A673 (cell line): ENCODE results near the gene AQP12A. TPM values are rescaled to one million over a fixed set of nuclear protein-coding genes. Genes with fewer than 3 reads are reported as not detected.

Experiments
- BruUV-seq: library from RNA; stranded (reverse); fragments of 400-500 nt; replicated peaks from 2 replicates; lab custom pipeline; 2021; lab: Mats Ljungman, UMichigan
- CTCF ChIA-PET: fragments of 300-600 bp; sonication (Branson Sonifier 250); formaldehyde crosslinking; loops from one replicate; lab custom pipeline; 2022; ENCODE audit warnings: antibody characterized with exemption; lab: Charles Lee
- POLR2A ChIA-PET: fragments of 300-600 bp; sonication (Branson Sonifier 250); formaldehyde crosslinking; loops from one replicate; lab custom pipeline; 2022; ENCODE audit warnings: antibody characterized with exemption; ENCODE audit not compliant: low non-redundant PET; lab: Charles Lee
- DNase-seq: peaks from one replicate; pipeline ENCODE4 v3.0.0-alpha.2; 2015; ENCODE audit warnings: low spot score
- H3K27ac ChIP-seq: fragments of 200-600 bp; sonication (generic); 2 replicates; pipeline ENCODE4 v1.5.1; 2016; ENCODE audit warnings: mixed run types, low read depth, mild to moderate bottlenecking, mixed read lengths, antibody characterized with exemption, low read length; ENCODE audit not compliant: poor library complexity, severe bottlenecking
- H3K27me3 ChIP-seq: fragments of 200-600 bp; sonication (generic); replicated peaks from 2 replicates; pipeline ENCODE4 v1.6.1; 2017; ENCODE audit warnings: mixed run types, low read depth, mild to moderate bottlenecking, mixed read lengths, antibody characterized with exemption, low read length; ENCODE audit not compliant: insufficient read depth, poor library complexity
- H3K36me3 ChIP-seq: fragments of 200-600 bp; sonication (generic); 2 replicates; pipeline ENCODE4 v1.6.1; 2016; ENCODE audit warnings: mixed run types, mild to moderate bottlenecking, mixed read lengths, antibody characterized with exemption, low read length; ENCODE audit not compliant: insufficient read depth, poor library complexity, severe bottlenecking
- H3K4me1 ChIP-seq: fragments of 200-600 bp; sonication (generic); 2 replicates; pipeline ENCODE4 v1.6.1; 2017; ENCODE audit warnings: mixed run types, mild to moderate bottlenecking, mixed read lengths, antibody characterized with exemption, low read length; ENCODE audit not compliant: insufficient read depth, poor library complexity, severe bottlenecking
- H3K4me3 ChIP-seq: fragments of 200-600 bp; sonication (generic); 2 replicates; pipeline ENCODE4 v1.5.1; 2016; ENCODE audit warnings: low read depth, mixed run types, mild to moderate bottlenecking, mixed read lengths, low read length; ENCODE audit not compliant: poor library complexity, severe bottlenecking
- H3K9me3 ChIP-seq: fragments of 200-600 bp; sonication (generic); 2 replicates; pipeline ENCODE4 v1.6.1; 2016; ENCODE audit warnings: mixed run types, low read depth, mild to moderate bottlenecking, mixed read lengths, antibody characterized with exemption, low read length; ENCODE audit not compliant: poor library complexity, severe bottlenecking
- EZH2 ChIP-seq: fragments of 200-600 bp; sonication (generic); IDR thresholded peaks from 2 replicates; pipeline ENCODE4 v1.6.1; 2017; ENCODE audit warnings: borderline replicate concordance, low read depth, mild to moderate bottlenecking, mixed read lengths, antibody characterized with exemption, low read length; ENCODE audit not compliant: poor library complexity, severe bottlenecking
- intact Hi-C: fragments of 100-400 bp; cut with micrococcal nuclease; formaldehyde crosslinking; loops from one replicate; pipeline ENCODE4 v1.10.0; 2022; ENCODE audit not compliant: unreplicated experiment
- total RNA-seq: library from RNA; stranded (reverse); gene quantifications from 2 replicates; pipeline ENCODE4 v1.2.3, GENCODE V29; 2021
- TF ChIP-seq, protein P1 (sequence below): fragments of 300-800, 200-600 bp; sonication (generic); conservative IDR thresholded peaks from 2 replicates; pipeline ENCODE4 v1.5.1; 2017; ENCODE audit warnings: low read depth, mild to moderate bottlenecking, antibody characterized with exemption, low read length, moderate library complexity, mixed read lengths

The AQP12A gene
- total RNA-seq, 1 experiment from 2014 or later: not detected

GRCh38 chr2:240686460-240686859 lies 5.2 kb upstream of the AQP12A start:
- peaks cover 16% of the 10 kb centered on the region for H3K27me3 ChIP-seq
- intact Hi-C loops: no loop called here
- no peak overlapping the region for H3K4me3 ChIP-seq
- POLR2A ChIA-PET: no interaction called here
- no TSS peak for BruUV-seq
- no peaks in the 10 kb centered on the region for H3K9me3 ChIP-seq
- DNase-seq: no peak
- no peak overlapping the region for H3K27ac ChIP-seq
- H3K4me1 ChIP-seq: no peaks in the 10 kb centered on the region
- CTCF ChIA-PET: no interaction called here
- TF ChIP-seq, protein P1, sequence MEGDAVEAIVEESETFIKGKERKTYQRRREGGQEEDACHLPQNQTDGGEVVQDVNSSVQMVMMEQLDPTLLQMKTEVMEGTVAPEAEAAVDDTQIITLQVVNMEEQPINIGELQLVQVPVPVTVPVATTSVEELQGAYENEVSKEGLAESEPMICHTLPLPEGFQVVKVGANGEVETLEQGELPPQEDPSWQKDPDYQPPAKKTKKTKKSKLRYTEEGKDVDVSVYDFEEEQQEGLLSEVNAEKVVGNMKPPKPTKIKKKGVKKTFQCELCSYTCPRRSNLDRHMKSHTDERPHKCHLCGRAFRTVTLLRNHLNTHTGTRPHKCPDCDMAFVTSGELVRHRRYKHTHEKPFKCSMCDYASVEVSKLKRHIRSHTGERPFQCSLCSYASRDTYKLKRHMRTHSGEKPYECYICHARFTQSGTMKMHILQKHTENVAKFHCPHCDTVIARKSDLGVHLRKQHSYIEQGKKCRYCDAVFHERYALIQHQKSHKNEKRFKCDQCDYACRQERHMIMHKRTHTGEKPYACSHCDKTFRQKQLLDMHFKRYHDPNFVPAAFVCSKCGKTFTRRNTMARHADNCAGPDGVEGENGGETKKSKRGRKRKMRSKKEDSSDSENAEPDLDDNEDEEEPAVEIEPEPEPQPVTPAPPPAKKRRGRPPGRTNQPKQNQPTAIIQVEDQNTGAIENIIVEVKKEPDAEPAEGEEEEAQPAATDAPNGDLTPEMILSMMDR: no peak
- TF ChIP-seq EZH2: no peak
- H3K36me3 ChIP-seq: no peaks in the 10 kb centered on the region

- no TSS peak for BruUV-seq
These were observed 4.5 kb upstream of the AQP12A start for GRCh38 chr2:240687045-240687740.

DNA sequence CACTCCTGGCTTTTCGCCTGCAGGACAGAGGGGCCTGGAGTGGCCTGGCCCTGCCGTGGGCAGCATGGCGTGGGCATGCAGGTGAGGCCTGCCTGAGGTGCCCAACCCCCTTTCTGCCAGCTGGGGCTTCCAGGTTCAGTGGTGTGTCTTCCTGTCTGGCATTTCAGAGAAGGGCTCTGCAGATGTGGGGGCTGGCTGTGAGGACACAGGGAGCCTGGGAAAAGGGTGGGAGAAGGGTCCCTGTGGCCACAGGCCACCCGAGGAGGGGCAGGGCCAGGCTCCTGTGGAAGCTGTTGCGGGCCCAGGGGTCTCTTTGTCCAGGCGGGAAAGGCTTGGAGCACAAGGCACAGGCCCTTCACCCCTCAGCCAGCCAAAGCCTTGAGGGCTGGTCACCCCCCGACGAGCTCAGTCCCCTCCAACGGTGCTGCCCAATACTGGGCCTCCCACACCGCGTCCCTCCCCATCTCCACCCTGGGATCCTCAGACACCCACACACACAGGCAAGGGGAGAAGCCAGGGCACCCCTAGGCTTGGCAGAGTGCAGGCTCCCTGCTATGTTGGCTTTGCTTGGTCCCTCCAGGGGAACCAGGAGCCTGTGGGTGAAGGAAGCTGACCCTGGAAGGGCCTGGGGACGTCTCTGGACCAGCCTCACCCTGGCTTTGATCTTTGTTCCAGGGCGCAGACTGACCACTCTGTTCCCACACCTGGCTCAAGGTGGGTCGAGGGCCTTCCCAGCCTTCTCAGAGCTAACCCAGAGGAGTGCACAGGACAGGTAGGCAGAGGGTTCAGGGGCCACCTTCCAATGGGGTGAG lies 3.7 kb upstream of the AQP12A start:
- CTCF ChIA-PET: no interaction called here
- no peak overlapping the region for H3K4me3 ChIP-seq
- H3K4me1 ChIP-seq: no peaks in the 10 kb centered on the region
- POLR2A ChIA-PET: no interaction called here
- H3K36me3 ChIP-seq: no peaks in the 10 kb centered on the region
- no TSS peak for BruUV-seq
- H3K27me3 ChIP-seq: peaks cover 16% of the 10 kb centered on the region
- H3K9me3 ChIP-seq: no peaks in the 10 kb centered on the region
- intact Hi-C loops: no loop called here
- H3K27ac ChIP-seq: no peak overlapping the region
- no peak for DNase-seq
- TF ChIP-seq EZH2: no peak
- TF ChIP-seq, protein P1: no peak

More at GRCh38 chr2:240687045-240687740, 4.5 kb upstream of the AQP12A start:
- Histone ChIP-seq H3K27ac (no peak overlapping the region), H3K4me3 (no peak overlapping the region), H3K9me3 (no peaks in the 10 kb centered on the region), H3K36me3 (no peaks in the 10 kb centered on the region), H3K4me1 (no peaks in the 10 kb centered on the region), H3K27me3 (peaks cover 16% of the 10 kb centered on the region)
- ChIA-PET POLR2A (no interaction called here), CTCF (no interaction called here)
- intact Hi-C loops: no loop called here
- TF ChIP-seq, protein P1: no peak
- TF ChIP-seq EZH2: no peak
- DNase-seq: no peak
